Lung (tissue), 12 donors: Measurements from ENCODE around the gene PSMA5. TPM values are rescaled to one million over a fixed set of nuclear protein-coding genes. Genes with fewer than 3 reads are reported as not detected.
A peak's percentile ranks its signal among the peaks of the same experiment; 100 is the strongest.

Experiments
- ATAC-seq: fragments of 200-7000 bp; cut with Tn5 transposase; one replicate; pipeline ENCODE4 v1.9.1; 2020; ENCODE audit warnings: moderate number of reproducible peaks; ENCODE audit not compliant: insufficient read depth, low FRiP score
- DNase-seq, 3 donors: peaks; one replicate each; pipeline ENCODE4 v3.0.0-alpha.2; 2013 to 2017
- H3K27ac ChIP-seq, 2 donors: one replicate each; pipeline ENCODE4 v1.5.1; 2013; ENCODE audit warnings: mild to moderate bottlenecking in 2 of 2, moderate library complexity in 2 of 2, control low read depth in 1 of 2, inconsistent platforms in 1 of 2, low read depth in 1 of 2, low read length in 1 of 2
- H3K27me3 ChIP-seq, 3 donors: one replicate each; pipeline ENCODE4 v1.5.1; 2013; ENCODE audit warnings: low read length in 2 of 3; ENCODE audit not compliant: control insufficient read depth in 3 of 3, insufficient read depth in 3 of 3
- H3K36me3 ChIP-seq, 4 donors: one replicate each; pipeline ENCODE4 v1.5.1; 2013; ENCODE audit warnings: low read length in 4 of 4, mild to moderate bottlenecking in 1 of 4, moderate library complexity in 1 of 4; ENCODE audit not compliant: control insufficient read depth in 4 of 4, insufficient read depth in 4 of 4
- H3K4me1 ChIP-seq, 5 donors: one replicate each; pipeline ENCODE4 v1.5.1; 2013; ENCODE audit warnings: low read length in 5 of 5, mild to moderate bottlenecking in 2 of 5, moderate library complexity in 1 of 5; ENCODE audit not compliant: control insufficient read depth in 5 of 5, insufficient read depth in 5 of 5
- H3K4me3 ChIP-seq: one replicate; pipeline ENCODE4 v1.5.1; 2013; ENCODE audit warnings: mild to moderate bottlenecking, control low read depth, moderate library complexity
- H3K9ac ChIP-seq, 2 donors: one replicate each; pipeline ENCODE4 v1.5.1; 2013; ENCODE audit warnings: low read length in 2 of 2, control low read depth in 1 of 2; ENCODE audit not compliant: insufficient read depth in 1 of 2
- H3K9me3 ChIP-seq, 4 donors: one replicate each; pipeline ENCODE4 v1.5.1; 2013; ENCODE audit warnings: low read length in 3 of 4, mild to moderate bottlenecking in 1 of 4, moderate library complexity in 1 of 4; ENCODE audit not compliant: control insufficient read depth in 4 of 4, insufficient read depth in 3 of 4
- CTCF ChIP-seq: IDR thresholded peaks from 2 replicates; pipeline ENCODE4 v1.5.1; 2012; ENCODE audit warnings: mild to moderate bottlenecking; ENCODE audit errors: control extremely low read depth, extremely low read depth
- WGBS, 2 donors: extraction: QIAGEN DNeasy Blood & Tissue Kit; methylation state at CpG; one replicate each; pipeline ENCODE4 v1.1.7; 2013; 5-methylcytosine and 5-hydroxymethylcytosine counted together
- polyA plus RNA-seq, 2 donors: library from polyadenylated mRNA; stranded (reverse); fragments of 200-250 nt; gene quantifications; one replicate each; pipeline ENCODE4 v1.2.1, GENCODE V29; 2013
- total RNA-seq, 2 donors: library from RNA; depleted of rRNA in 1 of 2; stranded (reverse); fragments of >200 nt in 1 of 2; gene quantifications; one replicate each; pipeline ENCODE4 v1.2.1, GENCODE V29; 2014 to 2021
- donor health status: control.
- donor health status: control.
- donor health status: Bipolar disorder and iron deficiency.
- donor health status: healthy.
- donor health status: DM: yes; HTN: yes; CAD: no.

PSMA5 gene
- total and polyA plus RNA-seq, 4 donors, result 33.8 to 93.0 (median 71.8) TPM

- Histone ChIP-seq H3K4me3 (no peak overlapping the region), H3K27me3 (no peaks in the 10 kb centered on the region), H3K36me3 (peaks cover 0 to 10% (median 5%) of the 10 kb centered on the region in 4 donors), H3K9ac (no peak overlapping the region), H3K4me1 (peaks cover 1 to 33% (median 4%) of the 10 kb centered on the region in 5 donors), H3K9me3 (no peaks in the 10 kb centered on the region), H3K27ac (no peak overlapping the region)
- ATAC-seq (no peak), DNase-seq (peak in 2 of 3 donors; percentile 83 to 84)
- peak; percentile 57 for TF ChIP-seq CTCF
- WGBS, 2 donors, result 43 to 48% methylated on average over 2 of the region's 2 CpGs
Observed at GRCh38 chr1:109399326-109399957, 26.8 kb downstream of the PSMA5 start.

GRCh38 chr1:109398343-109399225, 27.7 kb downstream of the PSMA5 start:
- peak overlapping the region; percentile 92 for H3K4me3 ChIP-seq
- H3K9ac ChIP-seq, result peak overlapping the region in 1 of 2 donors; percentile 33
- TF ChIP-seq CTCF, result no peak
- H3K27me3 ChIP-seq, result no peaks in the 10 kb centered on the region
- DNase-seq, result peak in 2 of 3 donors; percentile 57 to 69
- peaks cover 4 to 40% (median 5%) of the 10 kb centered on the region in 5 donors for H3K4me1 ChIP-seq
- no peaks in the 10 kb centered on the region for H3K9me3 ChIP-seq
- peak overlapping the region; percentile 37 to 59 for H3K27ac ChIP-seq
- peaks cover 0 to 10% (median 5%) of the 10 kb centered on the region in 4 donors for H3K36me3 ChIP-seq
- 47 to 53% methylated on average over 18 of the region's 18 CpGs for WGBS, 2 donors
- ATAC-seq, result no peak

GRCh38 chr1:109397581-109398342, 28.5 kb downstream of the PSMA5 start, which contains the start of gene SORT1:
SORT1 (minus strand) TSS chr1:109397918; CDS start chr1:109397892, 26 bp downstream.
- H3K9me3 ChIP-seq, result no peaks in the 10 kb centered on the region
- peaks cover 4 to 48% (median 9%) of the 10 kb centered on the region in 5 donors for H3K4me1 ChIP-seq
- ATAC-seq (peak; percentile 91), DNase-seq (peak; percentile 93 to 94 (median 94))
- peak within 1 kb of the TSS; percentile 92 for H3K4me3 ChIP-seq
- peak within 1 kb of the TSS in 1 of 2 donors; percentile 33 for H3K9ac ChIP-seq
- H3K27me3 ChIP-seq, result no peaks in the 10 kb centered on the region
- WGBS, 2 donors, result 1% methylated on average over 61 to 98 of the region's 98 CpGs
- no peak for TF ChIP-seq CTCF
- peak within 1 kb of the TSS; percentile 71 to 92 for H3K27ac ChIP-seq
- peaks cover 0 to 10% (median 3%) of the 10 kb centered on the region in 4 donors for H3K36me3 ChIP-seq
